ENCODE measurements around the gene IFITM5.

DNA sequence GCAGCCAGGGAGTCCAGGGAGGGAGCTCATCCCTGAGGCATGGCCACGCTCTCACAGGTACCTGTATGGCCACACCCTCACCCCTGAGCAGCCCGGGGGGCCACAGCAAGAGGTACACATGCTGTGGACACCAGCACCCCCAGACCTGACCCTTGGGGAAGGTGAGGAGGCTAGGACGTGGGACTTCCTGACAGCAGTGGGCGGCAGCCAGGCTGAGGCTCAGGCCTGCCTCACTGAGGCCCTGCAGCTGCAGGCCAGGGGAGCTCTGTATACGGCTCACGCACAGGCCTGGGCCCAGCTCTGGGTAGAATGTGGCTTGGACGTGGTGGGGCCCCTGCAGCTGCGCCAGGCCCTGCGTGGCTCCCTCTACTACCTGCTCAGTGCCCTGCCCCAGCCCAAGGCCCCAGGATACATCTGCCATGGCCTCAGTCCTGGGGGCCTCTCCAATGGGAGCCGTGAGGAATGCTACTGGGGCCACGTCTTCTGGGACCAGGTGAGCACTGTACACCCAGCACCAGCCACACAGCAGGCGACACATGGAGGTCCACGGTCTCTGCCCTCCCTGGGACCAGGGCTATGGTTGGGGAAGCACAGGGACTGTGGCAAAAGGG, 8.6 kb downstream of the IFITM5 start:
- TF ChIP-seq, protein P1, sequence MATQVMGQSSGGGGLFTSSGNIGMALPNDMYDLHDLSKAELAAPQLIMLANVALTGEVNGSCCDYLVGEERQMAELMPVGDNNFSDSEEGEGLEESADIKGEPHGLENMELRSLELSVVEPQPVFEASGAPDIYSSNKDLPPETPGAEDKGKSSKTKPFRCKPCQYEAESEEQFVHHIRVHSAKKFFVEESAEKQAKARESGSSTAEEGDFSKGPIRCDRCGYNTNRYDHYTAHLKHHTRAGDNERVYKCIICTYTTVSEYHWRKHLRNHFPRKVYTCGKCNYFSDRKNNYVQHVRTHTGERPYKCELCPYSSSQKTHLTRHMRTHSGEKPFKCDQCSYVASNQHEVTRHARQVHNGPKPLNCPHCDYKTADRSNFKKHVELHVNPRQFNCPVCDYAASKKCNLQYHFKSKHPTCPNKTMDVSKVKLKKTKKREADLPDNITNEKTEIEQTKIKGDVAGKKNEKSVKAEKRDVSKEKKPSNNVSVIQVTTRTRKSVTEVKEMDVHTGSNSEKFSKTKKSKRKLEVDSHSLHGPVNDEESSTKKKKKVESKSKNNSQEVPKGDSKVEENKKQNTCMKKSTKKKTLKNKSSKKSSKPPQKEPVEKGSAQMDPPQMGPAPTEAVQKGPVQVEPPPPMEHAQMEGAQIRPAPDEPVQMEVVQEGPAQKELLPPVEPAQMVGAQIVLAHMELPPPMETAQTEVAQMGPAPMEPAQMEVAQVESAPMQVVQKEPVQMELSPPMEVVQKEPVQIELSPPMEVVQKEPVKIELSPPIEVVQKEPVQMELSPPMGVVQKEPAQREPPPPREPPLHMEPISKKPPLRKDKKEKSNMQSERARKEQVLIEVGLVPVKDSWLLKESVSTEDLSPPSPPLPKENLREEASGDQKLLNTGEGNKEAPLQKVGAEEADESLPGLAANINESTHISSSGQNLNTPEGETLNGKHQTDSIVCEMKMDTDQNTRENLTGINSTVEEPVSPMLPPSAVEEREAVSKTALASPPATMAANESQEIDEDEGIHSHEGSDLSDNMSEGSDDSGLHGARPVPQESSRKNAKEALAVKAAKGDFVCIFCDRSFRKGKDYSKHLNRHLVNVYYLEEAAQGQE (IDR thresholded peaks at IDR 0.05; ENCODE audit: insufficient read depth in 1 of 2, low read depth in 2 of 2, low read length in 2 of 2) = no peak
- TF ChIP-seq POLR2AphosphoS5 (IDR thresholded peaks at IDR 0.05; ENCODE audit: low read depth, low read length) (no peak), SIN3A (IDR thresholded peaks at IDR 0.05; ENCODE audit: borderline replicate concordance, insufficient read depth, low read length) (no peak)

Measured in PFSK-1 (cell line).